GM19455 (cell line): ENCODE measurements around the gene SLC17A5.

Experiments used
- ATAC-seq: cut with Tn5 transposase; IDR thresholded peaks from one replicate; pipeline ENCODE4 v1.9.1; 2021; ENCODE audit not compliant: unreplicated experiment

SLC17A5 gene

DNA sequence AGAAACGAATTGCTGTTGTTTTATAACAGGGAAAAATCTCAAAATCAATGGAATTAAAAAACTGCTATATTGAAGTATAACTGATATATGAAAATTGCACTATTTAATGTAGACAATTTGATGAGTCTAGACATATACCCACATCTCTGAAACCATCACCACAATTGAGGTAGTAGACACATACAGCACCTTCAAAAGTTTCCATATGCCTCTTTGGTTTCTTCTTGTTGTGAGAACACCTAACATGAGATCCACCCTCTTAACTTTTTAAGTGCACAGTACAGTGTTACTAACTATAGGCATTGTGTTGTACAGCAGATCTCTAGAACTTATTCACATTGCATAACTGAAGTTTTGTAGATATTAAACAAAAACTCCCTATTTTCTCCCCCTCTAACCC, 14.0 kb upstream of the SLC17A5 start:
- no peak for ATAC-seq

DNA sequence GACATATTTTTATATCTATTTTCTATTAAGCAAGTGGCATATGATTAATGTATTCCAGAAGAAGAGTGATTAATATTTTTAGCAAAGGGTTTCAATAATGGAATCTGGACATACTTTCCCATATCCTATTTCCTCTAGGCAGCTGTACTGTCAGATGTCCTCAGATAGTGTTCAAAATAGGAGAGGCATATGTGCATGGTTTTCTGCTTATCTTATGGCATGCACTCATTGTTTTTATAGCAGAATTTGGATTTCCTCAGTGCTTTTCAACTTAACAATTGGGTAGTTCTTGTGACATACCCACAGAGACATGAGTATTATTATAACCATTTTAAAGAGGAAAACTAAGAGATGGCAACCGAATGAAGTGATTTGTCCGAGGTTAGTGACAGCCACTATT, 12.6 kb upstream of the SLC17A5 start:
- ATAC-seq = no peak

DNA sequence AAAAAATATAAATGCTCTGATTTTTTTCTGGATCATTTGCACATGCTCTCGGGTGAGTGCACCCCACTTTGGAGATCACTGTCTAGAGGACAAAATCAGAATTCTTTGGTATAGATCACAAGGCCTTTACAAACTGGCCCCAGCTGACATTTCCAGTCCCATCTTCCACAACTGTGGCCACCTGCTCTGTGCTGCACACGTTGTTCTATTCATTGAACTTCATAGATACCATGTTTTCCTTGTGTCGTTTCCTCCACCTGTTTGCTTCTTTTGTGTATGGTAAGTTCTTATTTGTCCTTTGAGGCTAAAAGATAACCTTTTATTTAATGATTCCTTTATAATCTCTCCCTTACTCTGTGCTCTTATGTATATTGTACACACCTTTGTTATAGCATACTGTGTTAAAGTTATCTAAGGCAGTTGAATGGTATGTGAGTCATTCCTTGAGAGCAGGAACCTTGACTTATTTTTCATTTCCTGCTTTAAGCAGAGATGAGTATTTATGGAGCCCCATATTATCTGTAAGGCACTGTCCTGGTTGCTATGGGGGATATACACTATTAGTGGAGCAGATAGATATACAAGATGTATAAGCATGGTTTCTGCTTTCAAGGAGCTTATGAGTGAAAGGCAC, 12.0 kb upstream of the SLC17A5 start:
- ATAC-seq = peak; percentile 71

DNA sequence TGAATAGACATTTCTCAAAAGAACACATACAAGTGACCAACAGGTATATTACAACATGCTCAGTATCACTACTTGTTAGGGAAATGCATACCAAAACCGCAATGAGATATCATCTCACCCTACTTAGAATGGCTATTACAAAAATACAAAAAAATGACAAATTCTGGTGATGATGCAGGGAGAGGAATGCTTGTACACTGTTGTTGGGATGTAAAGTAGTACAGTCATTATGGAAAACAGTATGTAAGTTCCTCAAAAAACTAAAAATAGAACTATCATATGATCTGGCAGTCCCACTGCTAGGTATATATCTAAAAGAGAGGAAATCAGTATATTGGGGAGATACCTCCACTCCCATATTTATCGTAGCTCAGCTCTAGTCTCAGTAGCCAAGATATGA, 10.9 kb upstream of the SLC17A5 start:
- ATAC-seq = no peak

DNA sequence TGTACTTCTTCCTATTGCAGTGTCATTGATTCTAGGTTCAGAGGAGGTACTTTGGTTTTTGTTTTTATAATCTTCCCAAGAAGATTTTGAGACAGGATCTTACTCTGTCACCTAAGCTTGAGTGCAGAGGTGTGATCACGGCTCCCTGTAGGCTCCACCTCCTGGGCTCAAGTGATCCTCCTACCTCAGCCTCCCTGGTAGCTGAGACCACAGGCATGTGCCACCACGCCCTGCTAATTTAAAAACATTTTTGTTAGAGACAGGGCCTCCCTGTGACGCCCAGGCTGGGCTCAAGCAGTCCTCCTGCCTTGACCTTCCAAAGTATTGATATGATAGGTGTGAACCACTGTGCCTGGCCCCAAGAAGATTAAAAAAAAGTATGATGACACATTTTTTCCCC, 3.4 kb upstream of the SLC17A5 start:
- no peak for ATAC-seq

DNA sequence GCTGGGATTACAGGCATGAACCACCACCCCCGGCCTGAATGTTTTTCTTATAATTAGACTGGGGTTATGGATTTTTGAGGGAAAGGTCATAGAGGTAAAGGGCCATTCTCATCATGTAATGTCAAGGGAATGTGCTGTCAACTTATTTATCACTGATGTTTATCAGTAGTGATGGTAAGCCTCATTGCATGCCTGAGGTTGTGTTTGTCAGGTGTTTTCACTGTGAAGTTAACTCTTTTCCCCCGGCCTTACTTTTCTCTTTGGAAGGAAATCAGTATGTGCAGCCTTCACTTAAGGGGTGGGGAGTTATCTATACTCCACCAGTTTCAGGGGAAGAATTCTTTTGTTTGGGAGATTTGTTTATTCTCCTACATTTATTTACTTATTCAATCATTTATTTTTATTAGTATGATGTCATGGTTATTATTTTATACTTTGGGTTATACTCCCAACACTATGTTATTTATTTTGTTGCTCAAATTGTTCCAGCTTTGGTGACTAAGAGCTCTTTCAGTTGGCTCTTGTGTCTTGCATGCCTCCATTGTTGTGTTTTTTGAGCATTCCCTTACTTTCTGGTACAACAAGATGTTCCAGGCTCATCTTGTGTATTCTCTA, 2.8 kb upstream of the SLC17A5 start:
- ATAC-seq = no peak

DNA sequence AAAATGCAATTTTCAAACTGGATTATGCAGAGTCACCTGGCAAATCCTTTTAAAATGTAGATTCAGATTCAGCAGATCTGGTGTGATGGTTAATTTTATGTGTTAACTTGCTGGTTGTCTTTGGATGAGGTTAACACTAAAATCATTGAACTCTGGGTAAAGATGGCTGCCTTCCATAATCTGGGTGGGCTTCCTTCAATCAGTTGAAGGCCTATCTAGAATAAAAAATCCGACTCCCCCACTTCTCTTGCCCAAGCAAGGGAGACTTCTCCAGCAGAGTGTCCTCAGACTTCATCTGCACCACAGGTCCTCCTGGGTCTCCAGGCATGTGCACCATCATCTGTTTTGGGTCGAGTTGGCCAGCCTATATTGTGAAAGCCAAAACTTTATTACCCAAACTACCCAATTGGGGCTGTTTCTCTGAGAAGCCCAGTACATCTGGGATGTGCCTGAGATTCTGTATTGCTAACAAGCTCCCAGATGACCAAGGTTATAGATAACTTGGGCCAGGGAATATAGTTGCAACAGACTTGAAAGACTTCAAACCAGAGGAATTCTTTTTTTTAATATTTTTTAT, 1.6 kb upstream of the SLC17A5 start:
- no peak for ATAC-seq

DNA sequence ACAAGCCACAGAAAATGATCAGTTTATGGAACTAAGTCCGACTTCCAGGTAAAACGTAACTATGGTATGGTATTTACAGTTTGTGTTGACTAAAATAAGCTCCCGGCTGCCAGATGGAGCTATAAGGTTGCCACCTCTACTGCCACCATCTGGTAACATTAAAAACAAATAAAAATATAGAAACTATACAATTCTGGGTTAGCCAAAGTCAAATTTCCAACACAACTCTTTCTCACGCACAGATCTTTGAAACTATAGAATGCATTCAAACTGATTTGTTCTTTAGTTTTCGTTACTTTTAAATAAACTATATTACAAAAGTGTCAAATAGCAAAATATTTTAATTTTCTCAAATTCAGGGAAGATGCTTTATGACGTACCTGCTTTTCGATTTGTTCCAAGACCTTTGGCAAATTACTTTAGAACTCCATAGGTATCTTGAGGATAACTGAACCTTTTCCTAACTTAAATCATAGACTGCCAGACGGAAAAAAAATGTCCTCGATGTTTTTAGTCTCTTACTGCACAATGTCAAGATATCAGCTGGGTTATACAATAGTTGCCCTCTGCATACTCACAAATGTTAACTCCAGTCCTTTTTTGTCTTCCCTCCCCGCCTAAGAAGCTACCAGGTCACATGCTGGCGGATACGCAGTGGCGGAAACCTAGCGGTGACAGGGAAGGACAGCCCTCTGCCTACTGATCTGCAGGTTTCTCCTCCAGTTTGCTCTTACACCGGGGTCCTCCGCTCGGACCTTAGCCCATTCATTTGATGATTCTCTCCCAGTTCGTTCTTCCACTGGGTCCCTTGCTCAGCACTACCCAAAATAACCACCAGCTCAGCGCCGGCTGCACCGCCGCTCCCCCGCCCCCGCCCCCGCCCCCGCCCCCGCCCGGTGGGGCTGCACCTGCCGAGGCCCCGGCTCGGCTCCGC, 888 bp downstream of the SLC17A5 start:
- ATAC-seq = peak; percentile 47

DNA sequence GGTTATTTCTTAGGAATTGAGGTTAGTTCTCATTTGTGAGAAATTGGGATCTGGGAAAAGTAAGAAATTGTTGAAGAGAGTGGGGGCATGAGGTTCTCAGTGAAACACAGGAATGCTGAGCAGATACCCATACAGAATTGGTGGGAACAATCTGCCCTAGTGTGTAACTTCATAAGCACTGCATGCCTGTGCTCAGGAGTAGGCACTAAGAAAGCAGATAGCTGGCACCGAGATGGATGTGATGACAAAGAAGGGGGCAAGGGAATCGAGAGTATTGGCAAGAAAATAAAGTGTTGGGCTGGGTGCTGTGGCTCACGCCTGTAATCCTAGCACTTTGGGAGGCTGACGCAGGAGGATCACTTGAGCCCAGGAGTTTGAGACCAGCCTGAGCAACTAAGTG, 4.0 kb downstream of the SLC17A5 start:
- no peak for ATAC-seq

DNA sequence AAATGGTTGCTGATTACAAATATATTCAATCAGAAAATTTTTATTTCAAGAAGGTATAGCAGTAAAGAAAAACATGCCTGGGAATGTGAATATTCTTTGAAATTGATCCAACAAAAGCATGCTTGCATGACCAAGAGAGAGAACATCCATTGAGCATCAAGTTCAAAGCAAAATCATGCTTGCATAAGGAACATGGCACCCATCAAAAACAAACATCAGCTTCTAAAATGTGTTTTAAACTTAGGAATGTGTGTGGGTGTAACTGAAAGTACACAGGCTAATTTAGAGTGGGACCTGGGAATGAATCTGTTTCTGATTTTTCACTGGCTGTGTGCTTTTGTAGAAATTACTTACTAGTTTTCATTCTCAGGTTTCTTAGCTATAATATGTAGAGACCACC, 5.6 kb downstream of the SLC17A5 start:
- ATAC-seq = no peak

DNA sequence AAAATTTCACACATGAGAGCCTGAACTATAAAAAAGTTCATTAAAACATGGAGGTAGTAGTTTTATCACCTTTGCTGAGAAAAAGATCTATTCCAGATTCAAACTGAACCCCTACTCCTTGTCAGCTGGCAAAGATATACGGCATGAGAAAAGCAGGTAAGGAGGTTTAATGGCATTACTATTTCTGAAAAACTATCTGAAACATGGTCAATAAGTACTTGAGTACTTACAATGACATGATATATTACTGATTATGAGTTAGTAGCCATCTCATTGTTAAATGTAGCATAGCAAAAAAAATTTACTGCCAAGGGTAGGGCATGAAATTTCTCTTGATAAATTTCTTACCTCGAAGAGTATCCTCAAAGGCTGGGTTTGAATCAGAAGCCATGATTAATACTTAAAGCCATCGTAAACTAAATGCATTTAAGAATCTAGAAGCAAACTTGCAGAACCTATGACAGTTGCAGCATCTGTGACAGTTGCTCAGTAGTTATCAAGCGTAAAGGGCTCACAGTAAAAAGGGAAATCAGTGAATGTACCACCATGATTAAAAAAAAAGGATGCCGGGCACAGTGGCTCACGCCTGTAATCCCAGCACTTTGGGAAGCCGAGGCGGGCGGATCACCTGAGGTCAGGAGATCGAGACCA, 8.7 kb downstream of the SLC17A5 start:
- no peak for ATAC-seq

DNA sequence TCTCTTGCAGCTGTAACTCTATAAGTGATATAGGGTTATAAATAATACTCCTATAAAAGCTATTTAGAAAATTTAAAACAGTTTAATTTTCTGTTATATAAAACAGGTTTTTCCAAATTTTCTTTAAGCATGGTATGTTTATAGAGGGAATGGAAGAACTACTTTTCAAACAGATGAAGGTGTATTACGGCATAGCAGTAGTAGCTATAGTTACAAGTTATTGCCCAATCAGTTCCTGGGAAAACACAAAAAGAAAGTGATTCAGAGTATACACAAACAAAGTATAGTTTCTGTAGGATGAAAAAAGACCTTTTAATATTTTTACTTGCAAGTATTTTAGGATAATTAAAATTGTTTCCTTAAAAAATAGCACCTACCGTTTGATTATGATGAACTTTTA, 9.8 kb downstream of the SLC17A5 start:
- ATAC-seq = no peak

DNA sequence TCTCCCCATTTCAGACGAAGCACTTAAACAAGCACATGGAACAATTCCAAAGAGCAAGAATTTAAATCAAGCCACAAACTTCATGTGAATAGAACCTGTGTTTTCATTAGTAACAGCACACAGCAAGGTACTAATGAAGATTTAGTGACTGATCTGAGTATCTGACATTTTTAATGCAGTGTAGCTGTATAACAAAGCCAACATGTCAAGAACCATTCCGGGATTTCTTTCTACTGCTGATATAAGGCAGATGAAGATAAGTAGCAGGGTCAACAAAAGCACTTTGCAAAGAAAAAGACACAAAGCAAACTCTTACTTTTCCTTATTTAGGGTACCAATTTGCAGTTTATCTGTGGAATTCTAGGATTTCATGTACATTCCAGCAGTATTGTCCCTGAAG, 11.3 kb downstream of the SLC17A5 start:
- no peak for ATAC-seq

DNA sequence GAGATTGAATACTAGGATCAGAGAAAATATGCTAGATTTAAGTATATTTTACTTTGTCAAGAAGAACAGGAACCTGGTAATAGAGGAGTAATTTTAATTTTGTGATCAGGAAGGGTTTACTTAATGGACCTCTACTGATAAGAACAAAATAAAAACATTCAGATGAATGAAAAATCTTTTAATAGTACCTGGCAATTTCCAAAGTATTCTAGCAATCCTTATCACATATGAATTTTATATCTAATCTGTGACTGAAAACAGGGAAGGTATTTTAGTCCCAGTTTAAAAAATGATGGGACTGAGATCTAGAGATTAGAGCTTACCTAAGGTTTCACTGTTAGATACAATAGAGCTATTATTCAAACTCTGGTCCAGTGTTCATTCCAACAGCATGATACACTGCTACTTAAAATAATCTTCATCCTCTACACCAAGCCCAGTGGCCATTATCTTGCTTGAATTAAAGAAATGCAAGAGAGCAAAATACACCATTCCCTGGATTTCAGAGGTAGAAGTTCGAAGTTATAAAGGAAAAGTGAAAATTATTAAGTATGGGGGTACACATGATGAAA, 13.5 kb downstream of the SLC17A5 start:
- no peak for ATAC-seq

DNA sequence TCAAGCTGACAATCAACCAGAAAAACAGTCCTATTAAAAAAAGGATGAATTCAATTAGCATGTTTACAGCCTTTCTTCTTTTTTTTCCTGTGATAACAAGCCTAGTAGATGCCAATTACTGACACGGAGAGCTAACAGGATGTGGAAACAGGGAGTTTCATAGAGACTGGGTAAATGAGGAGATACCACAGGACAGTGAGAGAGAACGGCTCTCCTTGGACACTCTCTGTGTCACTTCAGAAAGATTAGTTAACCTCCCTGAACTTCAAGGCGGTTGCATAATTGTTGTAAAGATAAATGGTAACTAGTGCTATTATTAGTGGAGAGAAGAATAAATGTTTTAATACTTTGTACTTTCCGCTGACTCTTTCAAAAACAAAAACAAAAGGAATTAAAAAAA, 14.8 kb downstream of the SLC17A5 start:
- no peak for ATAC-seq

DNA sequence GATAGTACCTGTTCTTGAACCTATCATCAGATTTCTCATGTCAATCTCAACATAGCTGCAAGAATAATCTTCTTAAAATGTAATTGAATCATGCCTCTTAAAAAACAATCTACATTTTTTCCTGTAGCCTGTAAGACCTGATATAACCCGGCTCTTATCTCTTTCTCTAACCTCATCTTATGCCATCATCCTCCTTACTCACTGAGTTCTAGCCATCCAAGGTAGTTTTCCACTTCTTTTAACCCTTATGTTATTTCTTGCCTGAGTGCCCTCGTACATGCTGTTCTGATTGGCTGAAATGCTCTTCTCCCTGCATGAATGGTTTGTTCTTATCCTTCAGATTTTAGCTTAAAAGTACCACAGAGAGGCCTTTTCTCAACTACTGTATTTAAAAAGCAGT, 16.4 kb downstream of the SLC17A5 start:
- no peak for ATAC-seq

DNA sequence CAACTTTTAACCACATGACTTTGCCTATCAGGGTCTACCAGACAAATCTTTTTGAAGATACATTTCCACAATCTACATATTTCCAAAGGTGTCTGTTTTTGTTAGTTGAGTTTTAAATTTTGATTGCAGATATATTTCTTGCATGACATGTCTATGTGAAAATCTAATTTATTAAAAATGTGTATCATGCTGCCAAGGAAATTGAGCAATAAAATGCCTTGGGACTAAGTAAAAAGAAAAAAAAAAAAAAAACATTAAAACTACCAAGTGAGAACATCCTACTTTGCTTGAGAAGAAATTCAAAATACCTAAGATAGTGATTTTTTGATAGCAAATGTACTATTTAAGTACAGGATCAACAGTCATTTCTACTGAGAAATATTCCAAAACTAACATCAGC, 17.7 kb downstream of the SLC17A5 start:
- no peak for ATAC-seq

DNA sequence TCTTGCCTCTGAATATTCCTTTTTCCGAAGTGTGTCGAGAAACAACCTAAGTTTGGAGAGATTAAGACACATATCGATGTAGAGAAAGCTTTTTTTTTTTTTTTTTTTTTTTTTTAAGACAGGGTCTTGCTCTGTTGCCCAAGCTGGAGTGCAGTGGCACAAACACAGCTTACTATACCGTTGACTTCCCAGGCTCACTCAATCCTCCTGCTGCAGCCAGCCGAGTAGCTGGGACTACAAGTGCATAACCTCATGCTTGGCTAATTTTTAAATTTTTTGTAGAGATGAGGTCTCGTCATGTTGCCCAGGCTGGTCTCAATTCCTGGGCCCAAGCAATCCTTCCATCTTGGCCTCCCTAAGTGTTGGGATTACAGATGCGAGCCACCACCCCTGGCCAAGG, 21.4 kb downstream of the SLC17A5 start:
- no peak for ATAC-seq

DNA sequence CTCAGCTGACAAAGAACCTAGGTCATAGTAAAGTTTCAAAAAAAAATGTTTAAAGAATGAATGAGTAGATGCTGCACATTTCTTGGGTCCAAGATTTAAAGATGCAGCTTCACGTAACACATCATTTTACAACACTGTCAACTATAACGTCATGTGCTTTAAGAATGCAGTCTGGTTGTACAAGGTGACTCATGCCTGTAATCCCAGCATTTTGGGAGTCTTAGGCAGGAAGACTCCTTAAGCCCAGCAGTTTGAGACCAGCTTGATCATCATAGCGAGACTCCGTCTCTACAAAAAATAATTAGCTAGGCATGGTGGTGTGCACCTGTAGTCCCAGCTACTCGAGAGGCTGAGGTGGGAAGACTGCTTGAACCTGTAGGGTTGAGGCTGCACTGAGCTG, 21.9 kb downstream of the SLC17A5 start:
- ATAC-seq = no peak

DNA sequence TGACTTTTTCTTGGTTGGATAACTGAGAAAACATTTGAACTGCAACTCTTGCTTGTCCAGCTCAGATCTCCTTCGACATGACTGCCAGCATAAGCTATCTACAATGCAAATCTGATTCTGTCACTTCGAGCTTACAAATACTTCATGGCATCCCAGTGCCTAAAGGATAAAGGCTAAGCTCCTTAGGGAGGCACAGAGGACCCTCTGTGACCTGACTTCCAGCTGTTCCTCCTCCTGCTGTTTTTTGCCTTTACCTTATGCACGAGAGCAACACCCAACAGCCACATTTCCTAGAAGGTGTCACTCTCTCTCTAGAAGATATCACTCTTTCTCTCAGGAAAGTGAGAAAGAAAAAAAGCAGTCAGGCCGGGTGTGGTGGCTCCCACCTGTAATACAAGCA, 23.4 kb downstream of the SLC17A5 start:
- no peak for ATAC-seq

DNA sequence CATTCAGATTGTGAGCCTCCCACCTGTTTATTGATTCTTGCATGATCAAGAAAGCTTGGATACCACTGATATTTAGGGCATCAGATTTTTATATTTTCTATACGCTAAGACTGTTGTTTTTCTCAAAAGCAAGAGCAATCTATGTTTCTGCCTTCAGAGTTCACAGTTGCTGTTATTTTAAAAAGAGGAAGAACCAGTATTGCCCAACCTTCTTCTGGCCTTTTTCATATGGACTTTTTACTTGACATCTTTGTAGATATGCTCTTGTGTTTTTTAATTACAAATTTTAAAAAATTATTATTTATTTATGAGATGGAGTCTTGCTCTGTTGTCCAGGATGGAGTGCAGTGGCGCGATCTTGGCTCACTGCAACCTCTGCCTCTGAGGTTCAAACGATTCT, 28.9 kb downstream of the SLC17A5 start:
- no peak for ATAC-seq
